Measurements from ENCODE around the gene PCDHGA1.
"Not testable (repeated sequence)": the region's sequence is repeated elsewhere in the genome, so short reads cannot be mapped to it uniquely, and the experiment has no call there.

The PCDHGA1 gene

GRCh38 chr5:141369994-141370848 is 39.9 kb downstream of the PCDHGA1 start, which contains the start of gene PCDHGB3:
Gene PCDHGB3 (plus strand): TSS chr5:141370242. CDS start chr5:141370395, 153 bp downstream.
- in situ Hi-C loops (cut with HindIII; ENCODE audit: low sequenced_read_pairs) = no loop called here
- H3K4me3 ChIP-seq (ENCODE audit: low read depth, low read length) = peak within 1 kb of the TSS; percentile 23
- DNase-seq (ENCODE audit: low read depth) = no peak
- peak; percentile 36 for TF ChIP-seq CTCF (IDR thresholded peaks at IDR 0.05; ENCODE audit: low read depth, low read length, missing control alignments)

GRCh38 chr5:141371572-141372475 is 41.5 kb downstream of the PCDHGA1 start:
- no peak for DNase-seq (ENCODE audit: low read depth)
- no peak overlapping the region for H3K4me3 ChIP-seq (ENCODE audit: low read depth, low read length)
- in situ Hi-C loops (cut with HindIII; ENCODE audit: low sequenced_read_pairs) = no loop called here
- no peak for TF ChIP-seq CTCF (IDR thresholded peaks at IDR 0.05; ENCODE audit: low read depth, low read length, missing control alignments)

GRCh38 chr5:141373673-141374317 is 43.5 kb downstream of the PCDHGA1 start, which contains the start of gene PCDHGA6:
Gene PCDHGA6 (plus strand): TSS chr5:141373891. CDS start chr5:141374084, 193 bp downstream.
- DNase-seq (ENCODE audit: low read depth) = no peak
- peak; percentile 46 for TF ChIP-seq CTCF (IDR thresholded peaks at IDR 0.05; ENCODE audit: low read depth, low read length, missing control alignments)
- peak within 1 kb of the TSS; percentile 33 for H3K4me3 ChIP-seq (ENCODE audit: low read depth, low read length)
- in situ Hi-C loops (cut with HindIII; ENCODE audit: low sequenced_read_pairs) = no loop called here

GRCh38 chr5:141374627-141375026 is 44.3 kb downstream of the PCDHGA1 start:
- no peak for DNase-seq (ENCODE audit: low read depth)
- H3K4me3 ChIP-seq (ENCODE audit: low read depth, low read length) = no peak overlapping the region
- in situ Hi-C loops (cut with HindIII; ENCODE audit: low sequenced_read_pairs) = no loop called here
- no peak for TF ChIP-seq CTCF (IDR thresholded peaks at IDR 0.05; ENCODE audit: low read depth, low read length, missing control alignments)

- in situ Hi-C loops (cut with HindIII; ENCODE audit: low sequenced_read_pairs); DNase-seq (ENCODE audit: low read depth); H3K4me3 ChIP-seq (ENCODE audit: low read depth, low read length): not testable (repeated sequence)
These were observed 45.3 kb downstream of the PCDHGA1 start for GRCh38 chr5:141375444-141376155.

GRCh38 chr5:141382469-141383294 is 52.4 kb downstream of the PCDHGA1 start, which contains the start of gene PCDHGA7:
Gene PCDHGA7 (plus strand): TSS chr5:141382742. CDS start chr5:141382900, 158 bp downstream.
- DNase-seq (ENCODE audit: low read depth) = no peak
- peak; percentile 47 for TF ChIP-seq CTCF (IDR thresholded peaks at IDR 0.05; ENCODE audit: low read depth, low read length, missing control alignments)
- peak within 1 kb of the TSS; percentile 43 for H3K4me3 ChIP-seq (ENCODE audit: low read depth, low read length)
- in situ Hi-C loops (cut with HindIII; ENCODE audit: low sequenced_read_pairs) = no loop called here
